ENCODE measurements around the gene ITLN2.
A peak's percentile ranks its signal among the peaks of the same experiment; 100 is the strongest.
"Not testable (repeated sequence)": the region's sequence is repeated elsewhere in the genome, so short reads cannot be mapped to it uniquely, and the experiment has no call there.

ITLN2 gene

GRCh38 chr1:160953030-160953429 is 1.6 kb downstream of the ITLN2 start:
- no peak for DNase-seq (ENCODE audit: low spot score)

- DNase-seq (ENCODE audit: low spot score), result no peak
Measured at GRCh38 chr1:160952129-160952510, 2.5 kb downstream of the ITLN2 start.

- DNase-seq (ENCODE audit: low spot score), result peak; percentile 58
Measured at GRCh38 chr1:160951443-160952128, 3.0 kb downstream of the ITLN2 start.

- no peak for DNase-seq (ENCODE audit: low spot score)
Measured at GRCh38 chr1:160950657-160951056, 4.0 kb downstream of the ITLN2 start.

- no peak for DNase-seq (ENCODE audit: low spot score)
Measured at GRCh38 chr1:160949881-160950280, 4.7 kb downstream of the ITLN2 start.

GRCh38 chr1:160949216-160949880 is 5.3 kb downstream of the ITLN2 start:
- DNase-seq (ENCODE audit: low spot score), result not testable (repeated sequence)

- DNase-seq (ENCODE audit: low spot score), result not testable (repeated sequence)
Measured at GRCh38 chr1:160947174-160947759, 7.3 kb downstream of the ITLN2 start.

- DNase-seq (ENCODE audit: low spot score), result not testable (repeated sequence)
Measured at GRCh38 chr1:160945881-160946280, 8.7 kb downstream of the ITLN2 start.

- no peak for DNase-seq (ENCODE audit: low spot score)
Measured at GRCh38 chr1:160945079-160945478, 9.5 kb downstream of the ITLN2 start.

GRCh38 chr1:160942926-160943325 is 11.7 kb downstream of the ITLN2 start:
- DNase-seq (ENCODE audit: low spot score), result no peak

- not testable (repeated sequence) for DNase-seq (ENCODE audit: low spot score)
Measured at GRCh38 chr1:160936666-160937065, 17.9 kb downstream of the ITLN2 start.

GRCh38 chr1:160935527-160936258 is 18.9 kb downstream of the ITLN2 start:
- DNase-seq (ENCODE audit: low spot score), result no peak

- DNase-seq (ENCODE audit: low spot score), result not testable (repeated sequence)
Measured at GRCh38 chr1:160933305-160933704, 21.3 kb downstream of the ITLN2 start.

GRCh38 chr1:160925652-160926244 is 28.9 kb downstream of the ITLN2 start:
- DNase-seq (ENCODE audit: low spot score), result no peak

- no peak for DNase-seq (ENCODE audit: low spot score)
Measured at GRCh38 chr1:160924791-160925651, 29.6 kb downstream of the ITLN2 start.

GRCh38 chr1:160916666-160917065 is 37.9 kb downstream of the ITLN2 start:
- DNase-seq (ENCODE audit: low spot score), result no peak

- DNase-seq (ENCODE audit: low spot score), result not testable (repeated sequence)
Measured at GRCh38 chr1:160913229-160913628, 41.4 kb downstream of the ITLN2 start.

GRCh38 chr1:160911925-160912324 is 42.7 kb downstream of the ITLN2 start:
- no peak for DNase-seq (ENCODE audit: low spot score)

- DNase-seq (ENCODE audit: low spot score), result no peak
Measured at GRCh38 chr1:160911441-160911840, 43.2 kb downstream of the ITLN2 start.

GRCh38 chr1:160910170-160910750 is 44.3 kb downstream of the ITLN2 start:
- DNase-seq (ENCODE audit: low spot score), result no peak

GRCh38 chr1:160907976-160908375 is 46.6 kb downstream of the ITLN2 start:
- DNase-seq (ENCODE audit: low spot score), result no peak

All from kidney capillary endothelial cell (primary cell).